HepG2 (cell line): ENCODE results near the gene NAV2. TPM values are rescaled to one million over a fixed set of nuclear protein-coding genes. Genes with fewer than 3 reads are reported as not detected.

ENCODE experiments used
- ADNP ChIP-seq: sonication (generic); formaldehyde crosslinking; IDR thresholded peaks from 2 replicates; pipeline ENCODE4 v1.4.0; 2020; ENCODE audit warnings: missing genetic modification reagents
- E2F1 ChIP-seq: sonication (generic); formaldehyde crosslinking; IDR thresholded peaks from 2 replicates; pipeline ENCODE4 v1.5.0; 2020; ENCODE audit warnings: missing genetic modification reagents
- EZH2 ChIP-seq: conservative IDR thresholded peaks from 2 replicates; pipeline ENCODE4 v1.6.1; 2012; ENCODE audit warnings: mild to moderate bottlenecking, low read depth, low read length, moderate library complexity
- GATAD2A ChIP-seq: IDR thresholded peaks from 2 replicates; pipeline ENCODE4 v1.6.1; 2016
- KDM4B ChIP-seq: sonication (generic); formaldehyde crosslinking; IDR thresholded peaks from 2 replicates; pipeline ENCODE4 v1.4.0; 2020; ENCODE audit warnings: missing genetic modification reagents
- KLF16 ChIP-seq, 2 experiments: sonication (generic) in 1 of 2; formaldehyde crosslinking in 1 of 2; IDR thresholded peaks; 2 replicates each; pipeline versions ENCODE4 v1.6.1 to v1.8.0; 2016 to 2023; ENCODE audit warnings: missing genetic modification reagents in 2 of 2, missing compliant biosample characterization in 1 of 2
- MXI1 ChIP-seq: IDR thresholded peaks from 3 replicates; pipeline ENCODE4 v1.6.1; 2012; ENCODE audit warnings: low read depth, low read length, inconsistent platforms, borderline replicate concordance
- NCOA2 ChIP-seq: sonication (generic); formaldehyde crosslinking; IDR thresholded peaks from 2 replicates; pipeline ENCODE4 v1.8.0; 2022; ENCODE audit warnings: inconsistent platforms
- TCF7L2 ChIP-seq: IDR thresholded peaks from 2 replicates; pipeline ENCODE4 v1.6.1; 2011; ENCODE audit warnings: mild to moderate bottlenecking, low read depth, low read length, moderate library complexity
- ZBTB7A ChIP-seq: sonication (generic); formaldehyde crosslinking; IDR thresholded peaks from 2 replicates; pipeline ENCODE4 v1.8.0; 2022; ENCODE audit warnings: mild to moderate bottlenecking, missing genetic modification reagents
- ZNF672 ChIP-seq: sonication (generic); formaldehyde crosslinking; IDR thresholded peaks from 2 replicates; pipeline ENCODE4 v1.8.1; 2022; ENCODE audit warnings: missing genetic modification reagents
- ZNF782 ChIP-seq: sonication (generic); formaldehyde crosslinking; IDR thresholded peaks from 2 replicates; pipeline ENCODE4 v1.4.0; 2020; ENCODE audit warnings: missing genetic modification reagents, mild to moderate bottlenecking, borderline replicate concordance
- ZSCAN9 ChIP-seq: IDR thresholded peaks from 2 replicates; pipeline ENCODE4 v1.6.1; 2016; ENCODE audit warnings: borderline replicate concordance
- ZZZ3 ChIP-seq: sonication (generic); formaldehyde crosslinking; IDR thresholded peaks from 2 replicates; pipeline ENCODE4 v1.4.0; 2020; ENCODE audit warnings: missing genetic modification reagents, mild to moderate bottlenecking, borderline replicate concordance
- polyA plus RNA-seq, 8 experiments: library from polyadenylated mRNA; depleted of rRNA in 3 of 8; stranded (reverse) in 7 of 8; unstranded in 1 of 8; fragments of >200 nt; fragmentation: Illumina TruSeq in 4 of 8; extraction: Trizol in 4 of 8; gene quantifications; 2 replicates each; pipeline versions ENCODE4 v1.2.1 to v1.2.3, GENCODE V29; 2011 to 2016; ENCODE audit warnings: low read depth in 4 of 8, missing spikeins in 1 of 8, mixed read lengths in 1 of 8; ENCODE audit not compliant: insufficient read depth in 1 of 8
- total RNA-seq, 5 experiments: library from RNA; depleted of rRNA; stranded (reverse); fragments of >200 nt; fragmentation: Illumina TruSeq; extraction: Trizol; gene quantifications; 2 replicates each; pipeline ENCODE4 v1.2.3, GENCODE V29; 2016; ENCODE audit warnings: low read depth in 1 of 5
- TF ChIP-seq, protein P1 (sequence below): sonication (generic); formaldehyde crosslinking; IDR thresholded peaks from 2 replicates; pipeline ENCODE4 v1.9.0; 2021; ENCODE audit warnings: mild to moderate bottlenecking, missing genetic modification reagents

NAV2 gene
- total and polyA plus RNA-seq, 2 of the 13 experiments (the other 11 are each of a cell fraction or from before 2014, with no cell fraction given) = 9.3 to 34.6 TPM

DNA sequence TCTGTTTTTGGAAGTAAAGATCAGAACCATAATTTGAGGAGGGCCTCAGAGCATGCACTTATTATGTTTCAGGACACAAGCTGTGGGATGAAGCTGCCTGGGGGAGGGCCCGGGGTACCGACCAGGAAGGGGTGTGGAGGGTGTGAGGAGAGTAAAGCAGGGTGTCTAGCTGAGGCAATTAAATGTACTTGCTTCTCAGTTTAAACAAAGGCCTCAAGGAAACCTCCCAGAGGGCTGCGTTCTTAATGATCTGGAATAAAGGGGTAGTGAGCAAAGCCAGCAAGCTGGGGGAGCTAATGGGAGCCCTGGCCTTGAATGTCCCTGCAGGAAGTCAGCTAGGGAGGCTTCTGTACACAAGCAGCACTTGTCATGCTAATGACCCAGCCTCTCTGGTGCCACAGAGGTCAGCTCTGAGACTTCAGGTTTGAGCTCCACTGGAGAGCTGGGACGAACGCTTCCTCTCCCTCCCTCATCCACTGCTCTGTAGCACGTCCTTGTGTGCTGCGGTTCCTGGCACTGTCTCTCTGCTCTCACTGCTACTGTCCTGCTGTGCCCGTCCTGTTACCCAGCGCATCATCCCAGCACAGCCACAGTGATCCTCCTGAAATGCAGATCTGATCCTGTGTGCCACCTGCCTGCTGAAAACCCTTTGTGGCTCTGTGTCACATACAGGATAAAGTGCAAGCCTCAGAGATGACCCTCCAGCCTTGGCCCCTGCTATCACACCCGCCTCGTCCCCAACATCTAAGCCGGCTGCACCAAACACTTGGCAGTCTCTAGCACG is 287.9 kb downstream of the NAV2 start (continued):
- TF ChIP-seq, protein P1, sequence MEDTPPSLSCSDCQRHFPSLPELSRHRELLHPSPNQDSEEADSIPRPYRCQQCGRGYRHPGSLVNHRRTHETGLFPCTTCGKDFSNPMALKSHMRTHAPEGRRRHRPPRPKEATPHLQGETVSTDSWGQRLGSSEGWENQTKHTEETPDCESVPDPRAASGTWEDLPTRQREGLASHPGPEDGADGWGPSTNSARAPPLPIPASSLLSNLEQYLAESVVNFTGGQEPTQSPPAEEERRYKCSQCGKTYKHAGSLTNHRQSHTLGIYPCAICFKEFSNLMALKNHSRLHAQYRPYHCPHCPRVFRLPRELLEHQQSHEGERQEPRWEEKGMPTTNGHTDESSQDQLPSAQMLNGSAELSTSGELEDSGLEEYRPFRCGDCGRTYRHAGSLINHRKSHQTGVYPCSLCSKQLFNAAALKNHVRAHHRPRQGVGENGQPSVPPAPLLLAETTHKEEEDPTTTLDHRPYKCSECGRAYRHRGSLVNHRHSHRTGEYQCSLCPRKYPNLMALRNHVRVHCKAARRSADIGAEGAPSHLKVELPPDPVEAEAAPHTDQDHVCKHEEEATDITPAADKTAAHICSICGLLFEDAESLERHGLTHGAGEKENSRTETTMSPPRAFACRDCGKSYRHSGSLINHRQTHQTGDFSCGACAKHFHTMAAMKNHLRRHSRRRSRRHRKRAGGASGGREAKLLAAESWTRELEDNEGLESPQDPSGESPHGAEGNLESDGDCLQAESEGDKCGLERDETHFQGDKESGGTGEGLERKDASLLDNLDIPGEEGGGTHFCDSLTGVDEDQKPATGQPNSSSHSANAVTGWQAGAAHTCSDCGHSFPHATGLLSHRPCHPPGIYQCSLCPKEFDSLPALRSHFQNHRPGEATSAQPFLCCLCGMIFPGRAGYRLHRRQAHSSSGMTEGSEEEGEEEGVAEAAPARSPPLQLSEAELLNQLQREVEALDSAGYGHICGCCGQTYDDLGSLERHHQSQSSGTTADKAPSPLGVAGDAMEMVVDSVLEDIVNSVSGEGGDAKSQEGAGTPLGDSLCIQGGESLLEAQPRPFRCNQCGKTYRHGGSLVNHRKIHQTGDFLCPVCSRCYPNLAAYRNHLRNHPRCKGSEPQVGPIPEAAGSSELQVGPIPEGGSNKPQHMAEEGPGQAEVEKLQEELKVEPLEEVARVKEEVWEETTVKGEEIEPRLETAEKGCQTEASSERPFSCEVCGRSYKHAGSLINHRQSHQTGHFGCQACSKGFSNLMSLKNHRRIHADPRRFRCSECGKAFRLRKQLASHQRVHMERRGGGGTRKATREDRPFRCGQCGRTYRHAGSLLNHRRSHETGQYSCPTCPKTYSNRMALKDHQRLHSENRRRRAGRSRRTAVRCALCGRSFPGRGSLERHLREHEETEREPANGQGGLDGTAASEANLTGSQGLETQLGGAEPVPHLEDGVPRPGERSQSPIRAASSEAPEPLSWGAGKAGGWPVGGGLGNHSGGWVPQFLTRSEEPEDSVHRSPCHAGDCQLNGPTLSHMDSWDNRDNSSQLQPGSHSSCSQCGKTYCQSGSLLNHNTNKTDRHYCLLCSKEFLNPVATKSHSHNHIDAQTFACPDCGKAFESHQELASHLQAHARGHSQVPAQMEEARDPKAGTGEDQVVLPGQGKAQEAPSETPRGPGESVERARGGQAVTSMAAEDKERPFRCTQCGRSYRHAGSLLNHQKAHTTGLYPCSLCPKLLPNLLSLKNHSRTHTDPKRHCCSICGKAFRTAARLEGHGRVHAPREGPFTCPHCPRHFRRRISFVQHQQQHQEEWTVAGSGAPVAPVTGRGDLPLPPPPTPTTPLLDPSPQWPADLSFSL = 0 out of 2 replicates have a peak, but pooled peaks have one; percentile 37
- TF ChIP-seq ZSCAN9 (CRISPR knock-in tag) (peak; percentile 57; the same call in 1 of the 2 replicates), ADNP (CRISPR knock-in tag) (no peak), E2F1 (CRISPR knock-in tag) (no peak), EZH2 (no peak), ZBTB7A (CRISPR knock-in tag) (no peak), TCF7L2 (no peak), ZNF672 (CRISPR knock-in tag) (no peak), ZZZ3 (0 out of 2 replicates have a peak, but pooled peaks have one; percentile 47), KDM4B (CRISPR knock-in tag) (no peak), GATAD2A (CRISPR knock-in tag) (peak; percentile 70; the same call in 1 of the 2 replicates), ZNF782 (CRISPR knock-in tag) (0 out of 2 replicates have a peak, but pooled peaks have one; percentile 68), MXI1 (0 out of 3 replicates have a peak, but pooled peaks have one; percentile 9), NCOA2 (CRISPR knock-in tag) (peak; percentile 66), KLF16 (CRISPR knock-in tag; IDR thresholded peaks at IDR 0.05) (no peak)
